ENCODE data around the gene HEMGN. TPM values are rescaled to one million over a fixed set of nuclear protein-coding genes. Genes with fewer than 3 reads are reported as not detected.
A peak's percentile ranks its signal among the peaks of the same experiment; 100 is the strongest.

The HEMGN gene
- total and polyA plus RNA-seq, 10 of the 15 experiments (the other 5 are each of a cell fraction or from before 2014, with no cell fraction given) = 0.03 to 0.28 (median 0.09) TPM; not detected in 4

DNA sequence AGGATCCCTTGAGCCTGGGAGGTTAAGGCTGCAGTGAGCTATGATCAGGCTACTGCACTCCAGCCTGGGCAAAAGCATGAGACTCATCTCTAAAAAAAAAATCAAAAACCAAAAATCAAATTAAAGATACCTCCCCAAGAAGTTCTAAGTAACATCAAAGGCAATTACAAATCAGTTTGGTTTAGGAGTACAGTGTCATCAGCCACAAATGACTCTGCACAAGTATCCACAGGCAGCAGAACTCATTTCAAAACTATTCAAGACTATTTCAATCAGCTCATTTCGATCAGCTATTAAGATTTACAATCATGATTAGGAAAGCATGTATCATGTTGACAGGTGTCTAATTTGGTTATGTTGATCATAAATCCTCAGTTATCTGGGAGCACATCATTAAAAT lies 34.8 kb downstream of the HEMGN start (continued):
- TF ChIP-seq, protein P1, sequence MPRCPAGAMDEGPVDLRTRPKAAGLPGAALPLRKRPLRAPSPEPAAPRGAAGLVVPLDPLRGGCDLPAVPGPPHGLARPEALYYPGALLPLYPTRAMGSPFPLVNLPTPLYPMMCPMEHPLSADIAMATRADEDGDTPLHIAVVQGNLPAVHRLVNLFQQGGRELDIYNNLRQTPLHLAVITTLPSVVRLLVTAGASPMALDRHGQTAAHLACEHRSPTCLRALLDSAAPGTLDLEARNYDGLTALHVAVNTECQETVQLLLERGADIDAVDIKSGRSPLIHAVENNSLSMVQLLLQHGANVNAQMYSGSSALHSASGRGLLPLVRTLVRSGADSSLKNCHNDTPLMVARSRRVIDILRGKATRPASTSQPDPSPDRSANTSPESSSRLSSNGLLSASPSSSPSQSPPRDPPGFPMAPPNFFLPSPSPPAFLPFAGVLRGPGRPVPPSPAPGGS (IDR thresholded peaks at IDR 0.05; ENCODE audit: borderline replicate concordance, insufficient read depth, low read depth, low read length, poor library complexity, severe bottlenecking) = no peak
- TF ChIP-seq ESRRA (IDR thresholded peaks at IDR 0.05; ENCODE audit: low read length) (no peak), GABPA (IDR thresholded peaks at IDR 0.05; ENCODE audit: low read depth) (no peak), ZBED1 (IDR thresholded peaks at IDR 0.05; ENCODE audit: borderline replicate concordance) (no peak), TAF1 (IDR thresholded peaks at IDR 0.05; ENCODE audit: borderline replicate concordance, low read depth, low read length) (no peak), IKZF1 (conservative IDR thresholded peaks at IDR 0.05) (no peak)
- TF ChIP-seq, protein P2, sequence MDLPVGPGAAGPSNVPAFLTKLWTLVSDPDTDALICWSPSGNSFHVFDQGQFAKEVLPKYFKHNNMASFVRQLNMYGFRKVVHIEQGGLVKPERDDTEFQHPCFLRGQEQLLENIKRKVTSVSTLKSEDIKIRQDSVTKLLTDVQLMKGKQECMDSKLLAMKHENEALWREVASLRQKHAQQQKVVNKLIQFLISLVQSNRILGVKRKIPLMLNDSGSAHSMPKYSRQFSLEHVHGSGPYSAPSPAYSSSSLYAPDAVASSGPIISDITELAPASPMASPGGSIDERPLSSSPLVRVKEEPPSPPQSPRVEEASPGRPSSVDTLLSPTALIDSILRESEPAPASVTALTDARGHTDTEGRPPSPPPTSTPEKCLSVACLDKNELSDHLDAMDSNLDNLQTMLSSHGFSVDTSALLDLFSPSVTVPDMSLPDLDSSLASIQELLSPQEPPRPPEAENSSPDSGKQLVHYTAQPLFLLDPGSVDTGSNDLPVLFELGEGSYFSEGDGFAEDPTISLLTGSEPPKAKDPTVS (IDR thresholded peaks at IDR 0.05; ENCODE audit: low read depth, low read length) = no peak

GRCh38 chr9:97900738-97901565 lies 37.0 kb downstream of the HEMGN start:
- H3K4me1 ChIP-seq (ENCODE audit: control insufficient read depth, insufficient read depth, low read length) = peaks cover 5% of the 10 kb centered on the region; the same call in 1 of the 2 replicates
- ATAC-seq (peak; percentile 61), FAIRE-seq (peak; percentile 27), DNase-seq (ENCODE audit: low read depth, low spot score) (no peak)
- intact Hi-C loops (cut with micrococcal nuclease; ENCODE audit: unreplicated experiment) = loop anchor here (1.0 kb wide), 1 partner anchor 191 kb away; no protein-coding TSS in a partner anchor
- ChIA-PET RAD21 (ENCODE audit: unreplicated experiment) (interaction anchor here (1.0 to 2.7 kb wide), 3 partner anchors 11 to 196 kb away, joined by 3 to 11 read pairs (median 5); no protein-coding TSS in a partner anchor), SMC1A (ENCODE audit: uncharacterized antibody, unreplicated experiment) (interaction anchor here (0.8 to 3.8 kb wide), 13 partner anchors 10 to 1044 kb away, joined by 3 to 32 read pairs (median 4); partner anchors contain the start of gene TRMO), CTCF (interaction anchor here (0.5 to 6.9 kb wide), 37 partner anchors 9 to 857 kb away, joined by 3 to 95 read pairs (median 4); partner anchors contain the start of gene TRMO), POLR2A (interaction anchor here (1.3 kb wide), 1 partner anchor 196 kb away, joined by 3 read pairs; no protein-coding TSS in a partner anchor)
- H3K9ac ChIP-seq (ENCODE audit: control insufficient read depth, insufficient read depth, low read length) = no peak overlapping the region
- H2AFZ ChIP-seq (ENCODE audit: control insufficient read depth, low read depth, low read length) = no peak overlapping the region
- H3K4me3 ChIP-seq = no peak overlapping the region
- H4K20me1 ChIP-seq (ENCODE audit: control insufficient read depth, insufficient read depth) = no peaks in the 10 kb centered on the region
- H3K4me2 ChIP-seq (ENCODE audit: control insufficient read depth, insufficient read depth) = no peak overlapping the region
- H3K27ac ChIP-seq (ENCODE audit: control insufficient read depth, insufficient read depth) = no peak overlapping the region
- no peaks in the 10 kb centered on the region for H3K27me3 ChIP-seq (replicated peaks in 1 of 2; ENCODE audit: control insufficient read depth in 2 of 2, insufficient read depth in 2 of 2, low read length in 1 of 2)
- H3K79me2 ChIP-seq (ENCODE audit: control insufficient read depth, insufficient read depth, low read length) = no peaks in the 10 kb centered on the region
- in situ Hi-C loops (cut with MboI) = loop anchor here (5.0 kb wide), 1 partner anchor 194 kb away; no protein-coding TSS in a partner anchor
- BruUV-seq (replicated peaks) = no TSS peak
- peaks cover 0 to 2% of the 10 kb centered on the region in 2 experiments; a peak in 2 of 4 replicates for H3K36me3 ChIP-seq (ENCODE audit: control insufficient read depth in 2 of 2, insufficient read depth in 2 of 2, low read length in 1 of 2)
- H3K9me3 ChIP-seq (replicated peaks; ENCODE audit: control insufficient read depth, insufficient read depth, low read length) = no peaks in the 10 kb centered on the region
- 31% methylated on average over 5 of the region's 5 CpGs for WGBS (ENCODE audit: insufficient coverage, insufficient replicate concordance, low lambda C conversion rate, missing lambda C conversion rate)
- peak; percentile 55 for TF ChIP-seq SMC3 (IDR thresholded peaks at IDR 0.05; ENCODE audit: borderline replicate concordance, low read length)
- TF ChIP-seq, protein P3, sequence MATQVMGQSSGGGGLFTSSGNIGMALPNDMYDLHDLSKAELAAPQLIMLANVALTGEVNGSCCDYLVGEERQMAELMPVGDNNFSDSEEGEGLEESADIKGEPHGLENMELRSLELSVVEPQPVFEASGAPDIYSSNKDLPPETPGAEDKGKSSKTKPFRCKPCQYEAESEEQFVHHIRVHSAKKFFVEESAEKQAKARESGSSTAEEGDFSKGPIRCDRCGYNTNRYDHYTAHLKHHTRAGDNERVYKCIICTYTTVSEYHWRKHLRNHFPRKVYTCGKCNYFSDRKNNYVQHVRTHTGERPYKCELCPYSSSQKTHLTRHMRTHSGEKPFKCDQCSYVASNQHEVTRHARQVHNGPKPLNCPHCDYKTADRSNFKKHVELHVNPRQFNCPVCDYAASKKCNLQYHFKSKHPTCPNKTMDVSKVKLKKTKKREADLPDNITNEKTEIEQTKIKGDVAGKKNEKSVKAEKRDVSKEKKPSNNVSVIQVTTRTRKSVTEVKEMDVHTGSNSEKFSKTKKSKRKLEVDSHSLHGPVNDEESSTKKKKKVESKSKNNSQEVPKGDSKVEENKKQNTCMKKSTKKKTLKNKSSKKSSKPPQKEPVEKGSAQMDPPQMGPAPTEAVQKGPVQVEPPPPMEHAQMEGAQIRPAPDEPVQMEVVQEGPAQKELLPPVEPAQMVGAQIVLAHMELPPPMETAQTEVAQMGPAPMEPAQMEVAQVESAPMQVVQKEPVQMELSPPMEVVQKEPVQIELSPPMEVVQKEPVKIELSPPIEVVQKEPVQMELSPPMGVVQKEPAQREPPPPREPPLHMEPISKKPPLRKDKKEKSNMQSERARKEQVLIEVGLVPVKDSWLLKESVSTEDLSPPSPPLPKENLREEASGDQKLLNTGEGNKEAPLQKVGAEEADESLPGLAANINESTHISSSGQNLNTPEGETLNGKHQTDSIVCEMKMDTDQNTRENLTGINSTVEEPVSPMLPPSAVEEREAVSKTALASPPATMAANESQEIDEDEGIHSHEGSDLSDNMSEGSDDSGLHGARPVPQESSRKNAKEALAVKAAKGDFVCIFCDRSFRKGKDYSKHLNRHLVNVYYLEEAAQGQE (IDR thresholded peaks at IDR 0.05; ENCODE audit: low read depth, low read length) = no peak
- TF ChIP-seq SREBF1 (IDR thresholded peaks at IDR 0.05; ENCODE audit: low read length) = no peak
- no peak for TF ChIP-seq ZNF274 (IDR thresholded peaks at IDR 0.05; ENCODE audit: insufficient read depth, insufficient read length)
- peak; percentile 9 for TF ChIP-seq SIX5 (IDR thresholded peaks at IDR 0.05; ENCODE audit: low read depth, low read length, severe bottlenecking)
- TF ChIP-seq CHD1 (IDR thresholded peaks at IDR 0.05; ENCODE audit: low read depth, low read length) = no peak

Measured in GM12878 (cell line).